ENCODE results near the gene PLS3. TPM values are rescaled to one million over a fixed set of nuclear protein-coding genes. Genes with fewer than 3 reads are reported as not detected.

Gene PLS3
- total and polyA plus RNA-seq, 9 of the 15 experiments (the other 6 are each of a cell fraction or from before 2014, with no cell fraction given): 0.03 to 0.42 (median 0.03) TPM; not detected in 4

- no peak overlapping the region for H2AFZ ChIP-seq (ENCODE audit: low read depth, low read length)
- no peaks in the 10 kb centered on the region for H3K9me3 ChIP-seq (replicated peaks; ENCODE audit: control insufficient read depth, insufficient read depth, low read depth, low read length)
- H3K79me2 ChIP-seq (ENCODE audit: control insufficient read depth, insufficient read depth, low read length): no peaks in the 10 kb centered on the region
- no peak overlapping the region for H3K9ac ChIP-seq (ENCODE audit: insufficient read depth in 1 of 2, low read depth in 2 of 2, low read length in 2 of 2)
- FAIRE-seq (no peak), DNase-seq (ENCODE audit: extremely low read depth in 1 of 4, low spot score in 3 of 4) (no peak), ATAC-seq (no peak)
- ChIA-PET CTCF (ENCODE audit: low intra/inter-chr PET ratio) (no interaction called here), POLR2A (no interaction called here)
- in situ Hi-C loops (cut with MboI) (no loop called here), intact Hi-C loops (cut with micrococcal nuclease) (no loop called here)
- H3K4me3 ChIP-seq: no peak overlapping the region
- no peak overlapping the region for H3K4me2 ChIP-seq (ENCODE audit: insufficient read depth, low read length)
- H3K36me3 ChIP-seq (ENCODE audit: control insufficient read depth, insufficient read depth, low read length): no peaks in the 10 kb centered on the region
- H3K4me1 ChIP-seq (replicated peaks in 1 of 2; ENCODE audit: control insufficient read depth in 2 of 2, insufficient read depth in 2 of 2, low read length in 2 of 2): no peaks in the 10 kb centered on the region
- 4% methylated on average over 7 of the region's 8 CpGs for WGBS (ENCODE audit: insufficient coverage, low coverage, missing lambda C conversion rate)
- no peaks in the 10 kb centered on the region for H3K27me3 ChIP-seq (ENCODE audit: control insufficient read depth in 2 of 2, insufficient read depth in 2 of 2, low read length in 2 of 2)
- BruUV-seq (replicated peaks): no TSS peak
- no peaks in the 10 kb centered on the region for H4K20me1 ChIP-seq (replicated peaks; ENCODE audit: control insufficient read depth, insufficient read depth, low read length)
- H3K27ac ChIP-seq (ENCODE audit: extremely low read depth, low read depth, low read length): no peak overlapping the region
- no peaks in the 10 kb centered on the region for H3K9me1 ChIP-seq (ENCODE audit: control insufficient read depth, insufficient read depth, low read length)
- TF ChIP-seq ARHGAP35 (IDR thresholded peaks at IDR 0.05; ENCODE audit: partially characterized antibody) (no peak), ZNF518B (CRISPR knock-in tag; IDR thresholded peaks at IDR 0.05) (no peak), ETS2 (tag; IDR thresholded peaks at IDR 0.05; ENCODE audit: borderline replicate concordance, poor library complexity, severe bottlenecking) (no peak), HDAC6 (IDR thresholded peaks at IDR 0.05; ENCODE audit: low read depth, low read length) (no peak), KLF16 (IDR thresholded peaks at IDR 0.05) (no peak), DMBX1 (CRISPR knock-in tag; IDR thresholded peaks at IDR 0.05; ENCODE audit: borderline replicate concordance) (no peak), ZNF586 (CRISPR knock-in tag; conservative IDR thresholded peaks at IDR 0.05) (no peak), ZBTB8A (IDR thresholded peaks at IDR 0.05; ENCODE audit: partially characterized antibody) (no peak), DPF2 (IDR thresholded peaks at IDR 0.05) (no peak), ZNF444 (CRISPR knock-in tag; IDR thresholded peaks at IDR 0.05) (no peak), ZNF197 (CRISPR knock-in tag; IDR thresholded peaks at IDR 0.05; ENCODE audit: low read depth) (no peak), ATF6 (CRISPR knock-in tag; IDR thresholded peaks at IDR 0.05) (no peak), E2F6 (IDR thresholded peaks at IDR 0.05; ENCODE audit: borderline replicate concordance in 1 of 2, extremely low read depth in 1 of 2, insufficient read depth in 1 of 2, insufficient read length in 1 of 2, low read depth in 1 of 2, low read length in 1 of 2, poor library complexity in 1 of 2, severe bottlenecking in 1 of 2) (no peak), ZNF695 (CRISPR knock-in tag; IDR thresholded peaks at IDR 0.05) (no peak)
Measured at GRCh38 chrX:115579786-115580294, 18.9 kb downstream of the PLS3 start.
